ENCODE measurements around the gene E4F1.

DNA sequence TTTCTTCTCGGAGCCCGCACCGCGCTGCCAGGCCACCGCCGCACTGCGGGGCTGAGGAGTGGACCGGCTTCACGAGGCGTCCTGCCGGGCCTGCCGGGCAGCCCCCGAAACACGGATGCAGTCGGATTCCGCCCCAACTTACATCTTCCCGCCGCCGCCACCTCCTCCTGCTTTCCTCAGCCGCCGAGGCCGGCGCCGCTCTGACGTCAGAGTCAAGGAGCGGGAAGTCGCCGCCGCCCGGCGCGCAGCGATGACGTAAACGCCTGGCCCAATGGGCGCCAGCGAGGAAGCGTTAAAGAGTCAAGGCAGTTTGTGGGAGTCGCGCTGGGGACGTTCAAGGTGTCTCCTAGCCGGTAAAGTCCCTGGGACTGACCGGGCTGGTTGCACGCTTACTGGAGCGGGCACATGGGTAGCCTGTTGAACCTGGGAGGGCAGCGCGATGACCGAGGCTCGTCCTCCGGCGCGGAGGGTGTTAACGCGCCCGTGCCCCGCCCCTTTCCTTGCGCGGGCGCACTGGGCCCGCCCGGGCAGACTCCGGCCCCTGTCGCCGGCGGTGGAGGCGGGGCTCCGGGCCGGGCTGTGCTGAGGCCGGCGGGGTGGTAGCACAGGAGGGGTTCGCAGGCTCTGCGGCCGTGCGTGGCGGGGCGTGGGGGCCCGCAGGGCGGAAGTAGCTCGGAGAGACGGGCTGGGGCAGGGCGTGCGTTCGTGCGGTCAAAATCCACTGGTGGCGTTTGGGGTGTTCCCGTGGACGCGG is 44.7 kb downstream of the E4F1 start, which contains the start of gene RNPS1:
- TF ChIP-seq POLR2A (IDR thresholded peaks at IDR 0.05): peak; percentile 98 to 99
- TF ChIP-seq, protein P1, sequence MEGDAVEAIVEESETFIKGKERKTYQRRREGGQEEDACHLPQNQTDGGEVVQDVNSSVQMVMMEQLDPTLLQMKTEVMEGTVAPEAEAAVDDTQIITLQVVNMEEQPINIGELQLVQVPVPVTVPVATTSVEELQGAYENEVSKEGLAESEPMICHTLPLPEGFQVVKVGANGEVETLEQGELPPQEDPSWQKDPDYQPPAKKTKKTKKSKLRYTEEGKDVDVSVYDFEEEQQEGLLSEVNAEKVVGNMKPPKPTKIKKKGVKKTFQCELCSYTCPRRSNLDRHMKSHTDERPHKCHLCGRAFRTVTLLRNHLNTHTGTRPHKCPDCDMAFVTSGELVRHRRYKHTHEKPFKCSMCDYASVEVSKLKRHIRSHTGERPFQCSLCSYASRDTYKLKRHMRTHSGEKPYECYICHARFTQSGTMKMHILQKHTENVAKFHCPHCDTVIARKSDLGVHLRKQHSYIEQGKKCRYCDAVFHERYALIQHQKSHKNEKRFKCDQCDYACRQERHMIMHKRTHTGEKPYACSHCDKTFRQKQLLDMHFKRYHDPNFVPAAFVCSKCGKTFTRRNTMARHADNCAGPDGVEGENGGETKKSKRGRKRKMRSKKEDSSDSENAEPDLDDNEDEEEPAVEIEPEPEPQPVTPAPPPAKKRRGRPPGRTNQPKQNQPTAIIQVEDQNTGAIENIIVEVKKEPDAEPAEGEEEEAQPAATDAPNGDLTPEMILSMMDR (IDR thresholded peaks at IDR 0.05): peak in 2 of 5 experiments; percentile 43 to 80

Data from tibial nerve (tissue), 3 donors.